ENCODE measurements around the gene CBFA2T3.
A peak's percentile ranks its signal among the peaks of the same experiment; 100 is the strongest.

CBFA2T3 gene

GRCh38 chr16:88865310-88865709 is 111.7 kb downstream of the CBFA2T3 start:
- no peak overlapping the region for H3K4me3 ChIP-seq (ENCODE audit: insufficient read depth, low read depth, low read length)
- H3K36me3 ChIP-seq (ENCODE audit: control insufficient read depth, insufficient read depth, low read length) = peaks cover 5% of the 10 kb centered on the region
- H3K27me3 ChIP-seq (ENCODE audit: control insufficient read depth, insufficient read depth, low read length, poor library complexity, severe bottlenecking) = no peaks in the 10 kb centered on the region
- WGBS, 2 experiments = 89 to 91% methylated on average over 14 of the region's 14 CpGs
- H3K9me3 ChIP-seq (ENCODE audit: control insufficient read depth, low read length) = no peaks in the 10 kb centered on the region
- no peak overlapping the region for H3K27ac ChIP-seq (ENCODE audit: insufficient read depth, low read depth, low read length, poor library complexity, severe bottlenecking)
- no peaks in the 10 kb centered on the region for H3K4me1 ChIP-seq (ENCODE audit: control insufficient read depth, insufficient read depth, low read length)

- Histone ChIP-seq H3K9me3 (ENCODE audit: control insufficient read depth, low read length) (no peaks in the 10 kb centered on the region), H3K4me3 (ENCODE audit: insufficient read depth, low read depth, low read length) (no peak overlapping the region), H3K27me3 (ENCODE audit: control insufficient read depth, insufficient read depth, low read length, poor library complexity, severe bottlenecking) (no peaks in the 10 kb centered on the region), H3K36me3 (ENCODE audit: control insufficient read depth, insufficient read depth, low read length) (peaks cover 9% of the 10 kb centered on the region), H3K4me1 (ENCODE audit: control insufficient read depth, insufficient read depth, low read length) (no peaks in the 10 kb centered on the region), H3K27ac (ENCODE audit: insufficient read depth, low read depth, low read length, poor library complexity, severe bottlenecking) (no peak overlapping the region)
- 91 to 92% methylated on average over 18 of the region's 18 CpGs for WGBS, 2 experiments
Observed at GRCh38 chr16:88864521-88864920, 112.5 kb downstream of the CBFA2T3 start.

- H3K4me3 ChIP-seq (ENCODE audit: insufficient read depth, low read depth, low read length) = no peak overlapping the region
- H3K27ac ChIP-seq (ENCODE audit: insufficient read depth, low read depth, low read length, poor library complexity, severe bottlenecking) = no peak overlapping the region
- WGBS, 2 experiments = 88 to 92% methylated on average over 15 of the region's 15 CpGs
- no peaks in the 10 kb centered on the region for H3K27me3 ChIP-seq (ENCODE audit: control insufficient read depth, insufficient read depth, low read length, poor library complexity, severe bottlenecking)
- H3K4me1 ChIP-seq (ENCODE audit: control insufficient read depth, insufficient read depth, low read length) = no peaks in the 10 kb centered on the region
- H3K9me3 ChIP-seq (ENCODE audit: control insufficient read depth, low read length) = no peaks in the 10 kb centered on the region
- H3K36me3 ChIP-seq (ENCODE audit: control insufficient read depth, insufficient read depth, low read length) = peaks cover 13% of the 10 kb centered on the region
Observed at GRCh38 chr16:88864099-88864498, 112.9 kb downstream of the CBFA2T3 start.

GRCh38 chr16:88863426-88863825 is 113.6 kb downstream of the CBFA2T3 start:
- WGBS, 2 experiments = 93% methylated on average over 13 of the region's 13 CpGs

GRCh38 chr16:88862968-88863367 is 114.0 kb downstream of the CBFA2T3 start:
- H3K9me3 ChIP-seq (ENCODE audit: control insufficient read depth, low read length) = no peaks in the 10 kb centered on the region
- H3K36me3 ChIP-seq (ENCODE audit: control insufficient read depth, insufficient read depth, low read length) = peaks cover 13% of the 10 kb centered on the region
- H3K27ac ChIP-seq (ENCODE audit: insufficient read depth, low read depth, low read length, poor library complexity, severe bottlenecking) = no peak overlapping the region
- no peaks in the 10 kb centered on the region for H3K27me3 ChIP-seq (ENCODE audit: control insufficient read depth, insufficient read depth, low read length, poor library complexity, severe bottlenecking)
- peaks cover 3% of the 10 kb centered on the region for H3K4me1 ChIP-seq (ENCODE audit: control insufficient read depth, insufficient read depth, low read length)
- no peak overlapping the region for H3K4me3 ChIP-seq (ENCODE audit: insufficient read depth, low read depth, low read length)
- WGBS, 2 experiments = 92 to 93% methylated on average over 25 of the region's 25 CpGs

More at GRCh38 chr16:88863426-88863825, 113.6 kb downstream of the CBFA2T3 start:
- Histone ChIP-seq H3K9me3 (ENCODE audit: control insufficient read depth, low read length) (no peaks in the 10 kb centered on the region), H3K27me3 (ENCODE audit: control insufficient read depth, insufficient read depth, low read length, poor library complexity, severe bottlenecking) (no peaks in the 10 kb centered on the region), H3K4me3 (ENCODE audit: insufficient read depth, low read depth, low read length) (no peak overlapping the region), H3K36me3 (ENCODE audit: control insufficient read depth, insufficient read depth, low read length) (peaks cover 13% of the 10 kb centered on the region), H3K27ac (ENCODE audit: insufficient read depth, low read depth, low read length, poor library complexity, severe bottlenecking) (no peak overlapping the region), H3K4me1 (ENCODE audit: control insufficient read depth, insufficient read depth, low read length) (no peaks in the 10 kb centered on the region)

- H3K9me3 ChIP-seq (ENCODE audit: control insufficient read depth, low read length) = no peaks in the 10 kb centered on the region
- H3K27me3 ChIP-seq (ENCODE audit: control insufficient read depth, insufficient read depth, low read length, poor library complexity, severe bottlenecking) = no peaks in the 10 kb centered on the region
- 96% methylated on average over 19 of the region's 19 CpGs for WGBS, 2 experiments
- peaks cover 13% of the 10 kb centered on the region for H3K36me3 ChIP-seq (ENCODE audit: control insufficient read depth, insufficient read depth, low read length)
- H3K27ac ChIP-seq (ENCODE audit: insufficient read depth, low read depth, low read length, poor library complexity, severe bottlenecking) = no peak overlapping the region
- no peak overlapping the region for H3K4me3 ChIP-seq (ENCODE audit: insufficient read depth, low read depth, low read length)
- peaks cover 4% of the 10 kb centered on the region for H3K4me1 ChIP-seq (ENCODE audit: control insufficient read depth, insufficient read depth, low read length)
Observed at GRCh38 chr16:88861359-88861758, 115.6 kb downstream of the CBFA2T3 start.

- peaks cover 13% of the 10 kb centered on the region for H3K36me3 ChIP-seq (ENCODE audit: control insufficient read depth, insufficient read depth, low read length)
- H3K9me3 ChIP-seq (ENCODE audit: control insufficient read depth, low read length) = no peaks in the 10 kb centered on the region
- H3K27ac ChIP-seq (ENCODE audit: insufficient read depth, low read depth, low read length, poor library complexity, severe bottlenecking) = no peak overlapping the region
- WGBS, 2 experiments = 95 to 96% methylated on average over 20 of the region's 20 CpGs
- H3K27me3 ChIP-seq (ENCODE audit: control insufficient read depth, insufficient read depth, low read length, poor library complexity, severe bottlenecking) = no peaks in the 10 kb centered on the region
- H3K4me1 ChIP-seq (ENCODE audit: control insufficient read depth, insufficient read depth, low read length) = peaks cover 10% of the 10 kb centered on the region
- H3K4me3 ChIP-seq (ENCODE audit: insufficient read depth, low read depth, low read length) = no peak overlapping the region
Observed at GRCh38 chr16:88859381-88860091, 117.5 kb downstream of the CBFA2T3 start.

GRCh38 chr16:88857728-88858339 is 119.2 kb downstream of the CBFA2T3 start:
- no peaks in the 10 kb centered on the region for H3K27me3 ChIP-seq (ENCODE audit: control insufficient read depth, insufficient read depth, low read length, poor library complexity, severe bottlenecking)
- peaks cover 13% of the 10 kb centered on the region for H3K36me3 ChIP-seq (ENCODE audit: control insufficient read depth, insufficient read depth, low read length)
- H3K4me3 ChIP-seq (ENCODE audit: insufficient read depth, low read depth, low read length) = peak overlapping the region; percentile 98
- no peak overlapping the region for H3K27ac ChIP-seq (ENCODE audit: insufficient read depth, low read depth, low read length, poor library complexity, severe bottlenecking)
- no peaks in the 10 kb centered on the region for H3K9me3 ChIP-seq (ENCODE audit: control insufficient read depth, low read length)
- WGBS, 2 experiments = 19 to 21% methylated on average over 12 of the region's 12 CpGs
- H3K4me1 ChIP-seq (ENCODE audit: control insufficient read depth, insufficient read depth, low read length) = peaks cover 10% of the 10 kb centered on the region

- Histone ChIP-seq H3K4me3 (ENCODE audit: insufficient read depth, low read depth, low read length) (peak within 1 kb of the TSS; percentile 98), H3K27ac (ENCODE audit: insufficient read depth, low read depth, low read length, poor library complexity, severe bottlenecking) (peak within 1 kb of the TSS; percentile 60), H3K27me3 (ENCODE audit: control insufficient read depth, insufficient read depth, low read length, poor library complexity, severe bottlenecking) (no peaks in the 10 kb centered on the region), H3K4me1 (ENCODE audit: control insufficient read depth, insufficient read depth, low read length) (peaks cover 10% of the 10 kb centered on the region), H3K9me3 (ENCODE audit: control insufficient read depth, low read length) (no peaks in the 10 kb centered on the region), H3K36me3 (ENCODE audit: control insufficient read depth, insufficient read depth, low read length) (peaks cover 13% of the 10 kb centered on the region)
- WGBS, 2 experiments = 0 to 1% methylated on average over 87 of the region's 87 CpGs
Observed at GRCh38 chr16:88856828-88857727, 119.9 kb downstream of the CBFA2T3 start, which contains the start of the genes GALNS and TRAPPC2L. Gene GALNS (minus strand): TSS chr16:88856947. CDS start chr16:88856877, 70 bp downstream. Gene TRAPPC2L (plus strand): TSS chr16:88857127. CDS start chr16:88857151, 24 bp downstream.
